NCI-H526 (cell line): ENCODE results near the gene CCDC32.
"Not testable (repeated sequence)": the region's sequence is repeated elsewhere in the genome, so short reads cannot be mapped to it uniquely, and the experiment has no call there.

Source experiments
- DNase-seq, 2 experiments: peaks; one replicate each; lab custom pipeline; 2025; lab: John Stamatoyannopoulos, UW

CCDC32 gene

GRCh38 chr15:40564591-40565332 is at the start of gene CCDC32:
Gene CCDC32, minus strand, starts transcription at chr15:40565042. Its CDS starts 2,027 bp downstream, at chr15:40563015.
- DNase-seq, result peak; percentile 98 to 99

GRCh38 chr15:40613080-40613479 is 48.2 kb upstream of the CCDC32 start:
- DNase-seq, result no peak

- DNase-seq, result no peak
Observed at GRCh38 chr15:40603935-40604334, 39.1 kb upstream of the CCDC32 start.

- DNase-seq, result peak; percentile 61 to 71
Observed at GRCh38 chr15:40600956-40601355, 36.1 kb upstream of the CCDC32 start.

- no peak for DNase-seq
Observed at GRCh38 chr15:40598672-40599071, 33.8 kb upstream of the CCDC32 start.

GRCh38 chr15:40598126-40598525 is 33.3 kb upstream of the CCDC32 start:
- DNase-seq, result no peak

- DNase-seq, result no peak
Observed at GRCh38 chr15:40597024-40597423, 32.2 kb upstream of the CCDC32 start.

GRCh38 chr15:40595773-40596172 is 30.9 kb upstream of the CCDC32 start:
- no peak for DNase-seq

- no peak for DNase-seq
Observed at GRCh38 chr15:40595219-40595618, 30.4 kb upstream of the CCDC32 start.

- peak; percentile 70 to 88 for DNase-seq
Observed at GRCh38 chr15:40594429-40594836, 29.6 kb upstream of the CCDC32 start.

GRCh38 chr15:40593588-40594428 is 29.0 kb upstream of the CCDC32 start, which contains the start of gene KNL1:
Gene KNL1, plus strand, starts transcription at chr15:40594249. Its CDS starts 8,683 bp downstream, at chr15:40602932.
- peak; percentile 96 for DNase-seq

GRCh38 chr15:40593165-40593564 is 28.3 kb upstream of the CCDC32 start:
- no peak for DNase-seq

- DNase-seq, result no peak
Observed at GRCh38 chr15:40591389-40591788, 26.5 kb upstream of the CCDC32 start.

- DNase-seq, result no peak
Observed at GRCh38 chr15:40590667-40591050, 25.8 kb upstream of the CCDC32 start.

- no peak for DNase-seq
Observed at GRCh38 chr15:40584191-40584590, 19.3 kb upstream of the CCDC32 start.

GRCh38 chr15:40582726-40583246 is 17.9 kb upstream of the CCDC32 start:
- DNase-seq, result no peak

- DNase-seq, result not testable (repeated sequence)
Observed at GRCh38 chr15:40581796-40582195, 17.0 kb upstream of the CCDC32 start.

- no peak for DNase-seq
Observed at GRCh38 chr15:40578892-40579291, 14.1 kb upstream of the CCDC32 start.

GRCh38 chr15:40576914-40577313 is 12.1 kb upstream of the CCDC32 start:
- not testable (repeated sequence) for DNase-seq

- DNase-seq, result no peak
Observed at GRCh38 chr15:40575113-40575512, 10.3 kb upstream of the CCDC32 start.

- peak; percentile 82 to 96 for DNase-seq
Observed at GRCh38 chr15:40569129-40569953, 4.5 kb upstream of the CCDC32 start, which contains the start of gene RPUSD2. Gene RPUSD2, plus strand, starts transcription at chr15:40569299. Its CDS starts 39 bp downstream, at chr15:40569338.

- peak; percentile 26 to 43 for DNase-seq
Observed at GRCh38 chr15:40567111-40567510, 2.3 kb upstream of the CCDC32 start.
